K562 treated with DMSO at 1 percent for 48 hours (cell line): ENCODE measurements around the gene CHCHD1. TPM values are rescaled to one million over a fixed set of nuclear protein-coding genes. Genes with fewer than 3 reads are reported as not detected.

ENCODE experiments used
- total RNA-seq: library from RNA; unstranded; fragments of 300-600 nt; gene quantifications from 2 replicates; pipeline ENCODE4 v1.2.3, GENCODE V29; 2022; ENCODE audit warnings: low replicate concordance; ENCODE audit errors: extremely low read depth

Gene CHCHD1
- total RNA-seq = not detected in 2 replicates

GRCh38 chr10:73781879-73782748 is at the start of gene CHCHD1:
Gene CHCHD1, plus strand, starts transcription at chr10:73782048. Its CDS starts 28 bp downstream, at chr10:73782076.

GRCh38 chr10:73743905-73744663 is 37.8 kb upstream of the CHCHD1 start, which contains the start of gene SEC24C:
Gene SEC24C, plus strand, starts transcription at chr10:73744372. Its CDS starts 2,461 bp downstream, at chr10:73746833.

GRCh38 chr10:73785211-73785720 is 3.4 kb downstream of the CHCHD1 start, which contains the start of gene ZSWIM8:
Gene ZSWIM8, plus strand, starts transcription at chr10:73785606. Its CDS starts 273 bp downstream, at chr10:73785879.

Other genes with a start within 250 kb of the CHCHD1 start
- 371 TPM in 1 of 2 replicates, not detected in the other for gene USP54, start 190.7 kb upstream of the CHCHD1 start, total RNA-seq
- not detected in 2 replicates for gene MYOZ1, start 140.6 kb upstream of the CHCHD1 start, total RNA-seq
- not detected in 2 replicates for gene SYNPO2L, start 126.0 kb upstream of the CHCHD1 start, total RNA-seq
- gene AGAP5, start 83.9 kb upstream of the CHCHD1 start, total RNA-seq = not detected in 2 replicates
- 136 TPM in 1 of 2 replicates, not detected in the other for gene SEC24C, start 37.7 kb upstream of the CHCHD1 start, total RNA-seq
- 364 TPM in 1 of 2 replicates, not detected in the other for gene ZSWIM8, start 3.6 kb downstream of the CHCHD1 start, total RNA-seq
- gene NDST2, start 29.6 kb downstream of the CHCHD1 start, total RNA-seq = not detected in 2 replicates
- not detected in 2 replicates for gene CAMK2G, start 92.5 kb downstream of the CHCHD1 start, total RNA-seq
- not detected in 2 replicates for gene PLAU, start 129.1 kb downstream of the CHCHD1 start, total RNA-seq
- gene VCL, start 216.1 kb downstream of the CHCHD1 start, total RNA-seq = 108 TPM in 1 of 2 replicates, not detected in the other